ENCODE results near the gene PRSS56. TPM values are rescaled to one million over a fixed set of nuclear protein-coding genes. Genes with fewer than 3 reads are reported as not detected.

PRSS56 gene
- total RNA-seq, 1 donor from 2014 or later, result not detected

DNA sequence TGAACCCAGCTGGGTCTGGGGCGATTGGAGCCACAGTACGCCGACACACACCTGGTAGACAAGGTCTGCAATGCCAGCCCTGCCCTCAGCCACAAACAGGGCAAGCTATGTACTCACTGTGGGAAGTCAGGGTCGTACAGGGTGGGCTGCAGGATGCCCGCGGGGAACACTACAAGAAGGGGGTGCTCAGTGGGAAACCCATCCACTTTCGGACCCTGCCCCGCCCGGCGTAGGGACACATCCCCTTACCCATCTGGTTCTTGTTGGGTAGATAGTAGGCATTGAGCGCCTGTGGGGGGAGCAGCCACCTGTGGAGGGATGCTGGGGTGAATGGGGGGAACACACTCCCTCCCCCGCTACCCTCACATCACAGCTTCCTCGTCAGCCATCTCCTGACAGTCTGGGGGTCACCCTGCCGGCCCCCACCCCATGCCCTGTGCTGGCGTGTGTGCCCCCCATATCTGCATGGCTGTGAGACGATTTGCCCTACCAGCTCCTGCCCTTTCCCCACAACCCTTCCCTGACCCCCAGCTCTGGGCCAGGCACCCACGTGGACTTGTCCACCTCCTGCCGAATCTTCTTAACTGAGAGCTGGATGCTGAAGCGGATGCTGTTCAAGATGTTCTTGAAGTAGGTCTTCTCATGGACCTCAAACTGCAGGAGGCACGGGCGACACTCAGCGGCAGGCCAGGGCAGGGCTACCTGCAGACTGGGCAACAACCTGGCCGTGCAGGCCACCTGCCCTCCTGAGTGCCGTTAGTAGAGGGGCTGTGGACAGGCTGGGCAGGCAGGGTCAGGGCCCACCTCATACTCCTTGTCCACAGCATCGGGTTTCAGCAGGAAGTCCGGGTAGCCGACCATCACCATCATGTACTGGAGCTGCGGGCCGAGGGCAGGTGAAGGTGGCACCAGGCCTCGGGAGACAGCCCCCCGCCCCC lies 37.6 kb upstream of the PRSS56 start:
- Histone ChIP-seq H3K4me1 (no peaks in the 10 kb centered on the region), H3K9me3 (no peaks in the 10 kb centered on the region), H3K36me3 (no peaks in the 10 kb centered on the region), H3K27ac (no peak overlapping the region), H3K4me3 (no peak overlapping the region), H3K27me3 (no peaks in the 10 kb centered on the region)
- no peak for DNase-seq (ENCODE audit: low spot score in 2 of 2)
- intact Hi-C loops (cut with DNase I), result no loop called here
- TF ChIP-seq, protein P1, sequence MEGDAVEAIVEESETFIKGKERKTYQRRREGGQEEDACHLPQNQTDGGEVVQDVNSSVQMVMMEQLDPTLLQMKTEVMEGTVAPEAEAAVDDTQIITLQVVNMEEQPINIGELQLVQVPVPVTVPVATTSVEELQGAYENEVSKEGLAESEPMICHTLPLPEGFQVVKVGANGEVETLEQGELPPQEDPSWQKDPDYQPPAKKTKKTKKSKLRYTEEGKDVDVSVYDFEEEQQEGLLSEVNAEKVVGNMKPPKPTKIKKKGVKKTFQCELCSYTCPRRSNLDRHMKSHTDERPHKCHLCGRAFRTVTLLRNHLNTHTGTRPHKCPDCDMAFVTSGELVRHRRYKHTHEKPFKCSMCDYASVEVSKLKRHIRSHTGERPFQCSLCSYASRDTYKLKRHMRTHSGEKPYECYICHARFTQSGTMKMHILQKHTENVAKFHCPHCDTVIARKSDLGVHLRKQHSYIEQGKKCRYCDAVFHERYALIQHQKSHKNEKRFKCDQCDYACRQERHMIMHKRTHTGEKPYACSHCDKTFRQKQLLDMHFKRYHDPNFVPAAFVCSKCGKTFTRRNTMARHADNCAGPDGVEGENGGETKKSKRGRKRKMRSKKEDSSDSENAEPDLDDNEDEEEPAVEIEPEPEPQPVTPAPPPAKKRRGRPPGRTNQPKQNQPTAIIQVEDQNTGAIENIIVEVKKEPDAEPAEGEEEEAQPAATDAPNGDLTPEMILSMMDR (IDR thresholded peaks at IDR 0.05), result no peak

DNA sequence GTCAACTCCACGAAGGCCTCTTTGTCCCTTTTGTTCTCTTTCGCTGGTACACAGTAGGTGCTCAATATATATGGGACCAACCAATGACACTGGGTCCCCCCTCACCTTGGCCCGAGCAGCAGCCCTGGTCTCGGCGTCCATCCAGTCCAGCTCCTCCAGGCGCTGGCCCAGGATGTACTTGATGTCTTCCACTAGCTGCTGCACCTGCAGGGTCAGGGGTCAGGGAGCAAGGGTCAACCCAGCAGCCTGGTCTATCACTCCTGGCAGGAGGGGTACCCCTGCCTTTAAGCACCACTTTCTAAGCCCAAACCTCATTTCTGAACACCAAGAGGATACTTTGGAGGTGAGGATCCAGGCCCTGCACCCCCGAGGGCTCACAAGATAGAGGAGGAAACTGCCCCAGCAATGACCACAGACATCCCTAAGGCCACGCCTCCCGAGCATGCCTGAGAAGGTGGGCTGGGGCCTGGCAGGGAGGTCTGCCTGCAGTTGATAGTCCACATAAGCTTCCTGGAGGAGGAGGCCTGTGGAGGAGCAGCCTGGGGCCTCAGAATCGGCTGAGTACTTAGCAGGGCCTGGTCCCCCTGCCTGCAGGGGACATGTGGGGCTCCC lies 36.8 kb upstream of the PRSS56 start:
- Histone ChIP-seq H3K9me3 (no peaks in the 10 kb centered on the region), H3K27me3 (no peaks in the 10 kb centered on the region), H3K4me3 (no peak overlapping the region), H3K27ac (no peak overlapping the region), H3K4me1 (no peaks in the 10 kb centered on the region), H3K36me3 (no peaks in the 10 kb centered on the region)
- intact Hi-C loops (cut with DNase I), result no loop called here
- no peak for DNase-seq (ENCODE audit: low spot score in 2 of 2)
- TF ChIP-seq, protein P1 (IDR thresholded peaks at IDR 0.05), result no peak

DNA sequence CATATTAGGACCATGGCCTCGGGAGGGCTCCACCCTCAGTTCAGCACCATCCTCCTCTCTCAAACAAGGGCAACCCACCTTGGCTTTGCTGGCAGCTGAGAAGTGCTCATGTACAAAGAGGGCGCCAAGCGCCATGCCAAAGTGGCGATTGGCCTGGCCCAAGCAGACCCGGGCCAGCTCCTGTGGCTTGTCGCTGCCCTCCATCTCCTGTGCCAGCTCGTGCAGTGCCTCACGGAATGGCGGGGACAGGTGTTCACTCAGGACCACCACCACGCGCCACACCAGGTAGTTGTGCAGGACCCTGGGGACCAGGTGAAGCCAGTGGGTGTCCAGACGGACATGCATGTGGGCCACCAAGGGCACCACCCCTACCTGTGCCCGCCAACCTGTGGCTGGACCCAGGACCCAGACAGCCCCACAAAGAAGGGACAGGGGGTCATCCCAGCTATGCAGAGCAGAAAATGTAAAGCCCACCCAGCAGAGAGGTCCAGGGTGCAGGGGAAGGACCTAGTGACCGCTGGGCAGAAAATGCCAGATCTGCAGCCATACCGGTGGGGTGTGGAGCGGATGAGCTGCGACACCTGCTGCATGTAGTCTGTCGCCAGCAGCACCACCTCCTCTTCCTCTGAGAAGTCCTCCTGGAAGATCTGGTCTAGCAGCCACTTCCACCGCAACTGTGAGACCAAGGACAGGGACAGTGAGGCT lies 36.1 kb upstream of the PRSS56 start:
- no peaks in the 10 kb centered on the region for H3K9me3 ChIP-seq
- DNase-seq (ENCODE audit: low spot score in 2 of 2), result no peak
- no peaks in the 10 kb centered on the region for H3K4me1 ChIP-seq
- TF ChIP-seq, protein P1 (IDR thresholded peaks at IDR 0.05), result no peak
- intact Hi-C loops (cut with DNase I), result no loop called here
- H3K27ac ChIP-seq, result no peak overlapping the region
- H3K36me3 ChIP-seq, result no peaks in the 10 kb centered on the region
- no peak overlapping the region for H3K4me3 ChIP-seq
- no peaks in the 10 kb centered on the region for H3K27me3 ChIP-seq

DNA sequence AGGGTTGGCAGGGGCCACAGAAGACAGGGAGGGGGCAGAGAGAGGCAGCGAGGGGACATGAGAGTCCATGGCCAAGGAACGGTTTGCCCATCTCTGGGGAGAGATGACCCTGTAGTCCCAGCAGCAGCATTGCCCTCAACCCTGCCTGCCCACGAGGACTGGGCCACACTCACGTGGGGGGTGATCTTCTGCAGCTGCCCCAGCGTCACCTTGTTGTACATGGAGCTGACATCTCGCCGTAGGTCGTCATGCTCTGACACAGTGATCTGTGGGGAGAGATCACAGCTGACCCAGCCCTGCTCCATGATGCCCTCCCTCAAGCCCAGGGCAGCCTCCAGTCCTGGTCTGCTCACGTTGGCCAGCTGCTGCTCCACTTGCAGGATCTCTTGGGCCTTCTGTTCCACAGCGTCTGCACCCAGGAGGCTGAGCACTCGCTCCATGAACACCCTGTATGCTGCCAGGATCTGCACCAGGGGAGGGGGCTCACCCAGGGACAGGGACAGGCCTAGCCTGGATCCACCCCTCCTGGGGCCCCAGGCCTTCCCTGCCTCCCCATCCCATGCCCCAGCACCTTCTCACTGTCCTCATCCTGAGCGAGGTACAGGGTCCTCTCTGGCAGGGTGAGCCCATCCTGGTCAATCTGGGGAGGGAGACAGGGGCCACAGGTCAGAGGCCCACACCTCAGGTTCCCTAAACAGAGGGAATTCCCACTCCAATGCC lies 35.4 kb upstream of the PRSS56 start:
- Histone ChIP-seq H3K36me3 (no peaks in the 10 kb centered on the region), H3K4me1 (no peaks in the 10 kb centered on the region), H3K27ac (no peak overlapping the region), H3K4me3 (no peak overlapping the region), H3K9me3 (no peaks in the 10 kb centered on the region), H3K27me3 (no peaks in the 10 kb centered on the region)
- no peak for DNase-seq (ENCODE audit: low spot score in 2 of 2)
- intact Hi-C loops (cut with DNase I), result no loop called here
- TF ChIP-seq, protein P1 (IDR thresholded peaks at IDR 0.05), result no peak

DNA sequence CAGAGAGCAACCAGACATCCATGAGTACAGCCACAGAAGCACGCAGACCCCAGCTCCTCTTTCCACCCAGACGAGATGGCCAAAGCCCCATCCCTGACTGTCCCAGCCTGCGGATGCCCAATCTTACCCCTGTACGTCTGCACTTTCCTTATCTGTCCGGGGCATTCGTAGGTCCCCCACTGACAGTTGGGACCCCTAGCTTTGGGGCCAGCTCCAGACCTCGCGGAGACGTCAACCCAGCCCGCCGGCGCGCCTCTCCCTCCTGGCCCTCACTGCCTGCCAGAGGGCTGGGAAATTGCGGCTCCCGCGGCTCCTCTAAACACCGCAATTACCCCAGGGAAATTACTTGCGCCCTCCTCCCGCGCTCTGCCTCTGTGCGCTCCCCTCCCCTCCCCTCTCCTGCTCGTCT lies 34.8 kb upstream of the PRSS56 start:
- no peaks in the 10 kb centered on the region for H3K4me1 ChIP-seq
- no peak overlapping the region for H3K4me3 ChIP-seq
- H3K9me3 ChIP-seq, result no peaks in the 10 kb centered on the region
- TF ChIP-seq, protein P1 (IDR thresholded peaks at IDR 0.05), result no peak
- no peak for DNase-seq (ENCODE audit: low spot score in 2 of 2)
- H3K27me3 ChIP-seq, result no peaks in the 10 kb centered on the region
- no peak overlapping the region for H3K27ac ChIP-seq
- H3K36me3 ChIP-seq, result no peaks in the 10 kb centered on the region
- intact Hi-C loops (cut with DNase I), result no loop called here

Measured in ascending aorta (tissue), 2 donors.